Measurements from ENCODE around the gene PPFIBP2.
"Not testable (repeated sequence)": the region's sequence is repeated elsewhere in the genome, so short reads cannot be mapped to it uniquely, and the experiment has no call there.

The PPFIBP2 gene

GRCh38 chr11:7636350-7636749 lies 122.6 kb downstream of the PPFIBP2 start:
- DNase-seq (ENCODE audit: low read depth) = no peak

DNA sequence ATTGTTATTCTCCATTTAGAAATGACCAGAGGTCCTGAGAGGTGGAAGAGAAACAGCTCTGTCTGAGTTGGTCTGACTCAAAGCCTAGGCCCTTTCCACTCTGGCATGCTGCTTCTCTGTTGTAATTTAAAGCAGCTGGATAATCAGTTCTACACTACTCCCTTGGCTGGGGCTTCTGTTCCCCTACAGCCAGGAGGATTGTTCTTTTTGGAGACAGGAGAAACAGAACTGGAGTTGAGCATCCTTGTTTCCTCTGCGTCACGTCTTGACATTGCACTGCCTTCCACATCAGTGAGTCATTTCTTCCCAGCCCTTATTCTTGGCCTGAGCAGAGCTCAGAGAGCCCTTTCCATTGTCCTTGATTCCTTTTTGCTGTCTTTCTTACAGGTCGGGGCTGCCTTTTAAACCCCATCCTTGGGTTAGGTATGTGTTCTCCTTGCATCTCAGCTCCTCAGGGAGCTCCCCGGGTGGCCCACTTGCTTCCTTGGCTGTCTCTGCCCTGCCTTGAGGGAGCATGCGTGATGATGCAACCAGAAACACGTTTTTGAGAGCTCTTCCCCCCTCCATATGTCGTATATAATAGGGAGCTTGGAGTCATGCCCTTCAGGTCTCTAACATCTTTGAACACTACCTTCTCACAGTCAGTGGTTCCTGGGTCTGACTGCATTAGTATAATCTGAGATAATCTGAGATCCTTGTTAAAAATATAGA lies 123.8 kb downstream of the PPFIBP2 start:
- no peak for DNase-seq (ENCODE audit: low read depth)

DNA sequence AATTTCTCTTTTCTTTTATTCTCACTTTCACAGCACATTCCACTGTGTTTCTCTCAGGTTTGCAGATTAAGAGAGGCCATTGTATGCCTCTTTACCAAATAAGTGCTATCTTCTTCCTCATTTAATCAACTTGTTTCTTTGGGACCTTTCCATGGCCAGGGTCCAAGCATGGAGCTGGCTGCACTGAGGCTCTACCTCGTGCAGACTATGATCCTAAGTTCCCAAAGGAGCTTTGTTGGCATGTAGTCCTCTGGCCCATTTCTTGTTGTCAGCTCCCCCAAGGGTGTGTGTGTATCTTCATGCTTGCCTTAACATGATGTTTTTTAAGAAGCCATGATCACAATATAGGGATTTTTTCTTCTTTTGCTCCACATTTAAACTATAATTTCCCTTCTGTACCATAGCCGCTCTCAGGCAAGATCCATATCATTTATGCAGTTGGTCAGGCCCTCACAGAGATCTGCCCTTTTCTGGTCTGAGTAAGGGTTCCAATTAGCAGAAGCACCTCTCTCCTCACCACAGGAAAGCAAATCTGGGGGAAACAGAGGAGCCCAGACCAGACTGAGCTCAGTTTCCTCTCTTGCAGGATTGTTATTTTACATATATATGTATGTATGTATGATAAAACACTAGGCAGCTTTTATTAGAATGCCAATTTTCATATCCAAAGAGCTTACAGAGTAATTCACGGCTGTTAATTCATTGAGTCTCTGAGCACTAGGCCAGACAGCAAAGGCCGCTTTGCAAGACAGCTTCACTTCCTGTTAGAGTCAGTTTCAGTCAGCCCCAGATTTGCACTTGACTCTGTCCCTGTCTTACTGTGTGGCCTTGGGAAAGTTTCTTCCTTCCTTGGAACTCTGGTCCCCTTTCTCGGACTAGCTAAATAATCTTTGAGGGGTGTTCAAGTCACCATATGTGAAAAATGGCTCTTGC lies 125.2 kb downstream of the PPFIBP2 start:
- DNase-seq (ENCODE audit: low read depth) = no peak

DNA sequence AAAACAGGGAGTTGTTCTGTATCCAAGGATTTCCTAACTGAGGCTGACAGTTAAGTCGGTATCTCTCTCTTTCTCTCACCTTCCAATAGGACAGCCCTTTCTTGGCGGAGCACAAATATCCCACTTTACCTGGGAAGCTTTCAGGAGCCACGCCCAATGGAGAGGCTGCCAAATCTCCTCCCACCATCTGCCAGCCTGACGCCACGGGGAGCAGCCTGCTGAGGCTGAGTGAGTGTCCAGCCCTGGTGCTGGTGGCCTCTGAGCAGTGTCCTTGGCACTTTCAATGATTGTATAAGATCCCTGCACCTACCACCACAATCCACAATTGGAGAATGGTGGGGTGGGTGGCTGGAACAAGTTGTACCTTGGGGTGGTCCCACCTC lies 125.8 kb downstream of the PPFIBP2 start:
- no peak for DNase-seq (ENCODE audit: low read depth)

- no peak for DNase-seq (ENCODE audit: low read depth)
Measured at GRCh38 chr11:7640816-7641215, 127.0 kb downstream of the PPFIBP2 start.

DNA sequence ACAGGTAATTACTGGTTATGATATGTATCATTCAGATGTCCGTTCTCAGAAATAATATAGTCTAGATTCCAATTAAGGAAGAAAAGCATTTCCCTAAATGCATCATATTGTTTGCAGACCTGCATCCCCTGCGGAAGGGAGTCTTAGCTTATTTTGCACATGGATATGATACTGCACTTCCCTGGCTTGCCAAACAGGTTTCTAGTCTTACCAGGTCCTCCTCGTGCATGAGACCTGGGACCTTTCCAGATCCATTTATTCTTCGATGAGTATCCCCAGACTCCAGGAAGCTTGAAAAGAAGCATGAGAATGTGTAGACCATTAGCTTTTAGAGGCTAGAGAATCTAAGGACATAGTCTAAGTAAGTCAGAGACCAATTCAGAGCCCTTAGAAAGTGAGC lies 128.9 kb downstream of the PPFIBP2 start:
- DNase-seq (ENCODE audit: low read depth) = no peak

DNA sequence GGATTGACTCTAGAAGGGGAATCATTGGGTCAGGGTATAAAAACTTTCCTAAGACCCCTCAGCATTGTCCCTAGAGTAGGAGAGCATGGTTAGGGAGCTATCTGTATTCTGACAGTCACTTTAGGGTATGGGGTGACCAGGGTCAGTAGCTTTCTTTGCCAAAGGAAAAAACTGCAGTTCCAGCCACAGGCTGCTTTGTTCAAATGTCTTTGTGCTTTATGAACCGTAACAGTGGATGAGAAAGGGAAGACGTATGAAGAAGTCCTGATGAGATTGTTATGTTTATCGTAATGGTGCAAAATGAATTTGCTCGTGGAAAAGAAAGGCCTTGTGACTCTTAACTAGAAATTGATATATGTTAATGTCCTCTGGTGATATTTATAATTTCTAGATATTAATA lies 129.5 kb downstream of the PPFIBP2 start:
- DNase-seq (ENCODE audit: low read depth) = no peak

GRCh38 chr11:7645206-7645605 lies 131.4 kb downstream of the PPFIBP2 start:
- no peak for DNase-seq (ENCODE audit: low read depth)

- no peak for DNase-seq (ENCODE audit: low read depth)
Measured at GRCh38 chr11:7646866-7647265, 133.1 kb downstream of the PPFIBP2 start.

GRCh38 chr11:7648264-7648663 lies 134.5 kb downstream of the PPFIBP2 start:
- no peak for DNase-seq (ENCODE audit: low read depth)

DNA sequence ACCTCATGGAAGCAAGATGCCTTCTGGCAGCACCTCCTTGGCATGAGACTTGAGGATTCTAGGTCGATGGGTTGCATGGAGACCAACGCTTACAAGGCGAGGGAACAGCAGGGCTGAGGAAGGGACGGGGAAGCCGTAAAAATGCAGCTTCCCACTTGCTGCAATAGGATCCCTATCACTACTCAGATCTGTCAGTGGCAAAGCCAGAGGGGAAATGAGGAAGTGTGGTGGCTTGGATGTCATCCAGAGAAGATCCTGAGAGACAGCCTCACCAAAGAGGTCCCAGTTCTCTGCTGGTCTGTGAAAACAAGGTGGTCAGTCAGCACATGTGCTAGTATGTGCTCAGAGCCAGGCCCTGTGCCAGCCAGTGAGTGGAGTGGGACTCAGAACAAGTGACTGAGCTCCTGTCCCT lies 137.3 kb downstream of the PPFIBP2 start:
- no peak for DNase-seq (ENCODE audit: low read depth)

DNA sequence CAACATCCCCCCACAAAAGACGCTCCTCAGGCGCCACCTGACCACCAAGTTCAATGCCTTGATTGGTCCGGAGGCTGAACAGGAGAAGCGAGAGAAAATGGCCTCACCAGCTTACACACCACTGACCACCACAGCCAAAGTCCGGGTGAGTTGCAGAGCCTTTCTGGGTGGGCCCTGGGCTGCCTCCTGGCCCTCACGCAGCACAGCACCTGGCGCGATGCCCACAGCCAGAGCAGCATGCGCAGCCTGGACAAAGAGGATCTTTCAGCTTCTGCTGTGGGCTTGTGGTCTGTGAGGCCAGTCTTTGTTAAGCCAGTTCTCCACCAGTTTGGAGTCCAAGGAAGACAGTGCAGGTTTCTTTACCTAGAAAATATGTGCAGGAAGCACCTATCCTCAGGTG lies 137.9 kb downstream of the PPFIBP2 start:
- DNase-seq (ENCODE audit: low read depth) = no peak

GRCh38 chr11:7654195-7654705 lies 140.5 kb downstream of the PPFIBP2 start:
- DNase-seq (ENCODE audit: low read depth) = no peak

DNA sequence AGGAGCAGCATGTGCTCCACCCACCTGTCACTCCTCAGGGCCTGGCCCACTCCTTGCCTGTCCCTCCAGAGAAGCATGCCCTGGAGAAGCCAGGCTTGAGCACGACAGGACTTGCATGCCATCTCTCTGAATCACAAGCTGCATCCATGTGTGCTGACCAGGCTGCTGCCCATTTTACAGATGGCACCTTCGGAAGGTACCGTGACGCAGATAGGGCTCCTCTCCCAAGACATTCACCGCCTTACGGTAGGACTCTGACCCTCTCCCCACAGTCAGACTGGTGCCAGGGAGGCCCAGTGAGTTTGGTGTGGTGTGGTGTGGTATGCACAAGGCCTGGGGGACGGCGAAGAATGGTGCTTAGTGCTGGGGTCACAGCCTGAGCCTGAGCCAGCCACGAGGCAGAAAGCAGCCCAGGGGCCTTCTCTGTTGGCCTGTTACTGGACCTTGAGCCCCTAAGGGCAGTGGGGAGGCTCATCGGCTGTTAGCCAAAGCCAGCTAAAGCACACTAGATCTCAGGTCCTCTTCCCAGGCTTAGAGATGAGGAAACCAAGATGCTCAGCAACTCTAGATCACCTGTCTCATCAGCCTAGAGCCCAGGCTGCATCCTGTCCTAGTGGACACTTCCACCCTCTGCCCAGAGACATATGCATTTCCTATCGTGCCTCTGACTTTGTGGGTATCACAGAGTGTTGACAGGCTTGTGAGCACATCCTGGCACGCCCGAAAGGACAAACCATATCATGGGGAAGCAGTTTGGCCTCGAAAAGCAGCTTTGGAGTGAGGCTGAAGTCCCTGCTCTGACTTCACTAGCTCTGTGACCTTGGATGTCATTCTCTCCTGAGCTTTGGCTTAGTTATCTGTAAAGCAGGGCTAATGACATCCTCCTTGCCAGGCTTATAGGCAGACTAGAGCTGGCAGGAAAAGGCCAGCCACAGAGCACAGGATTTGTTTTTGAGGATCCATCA lies 141.7 kb downstream of the PPFIBP2 start:
- no peak for DNase-seq (ENCODE audit: low read depth)

DNA sequence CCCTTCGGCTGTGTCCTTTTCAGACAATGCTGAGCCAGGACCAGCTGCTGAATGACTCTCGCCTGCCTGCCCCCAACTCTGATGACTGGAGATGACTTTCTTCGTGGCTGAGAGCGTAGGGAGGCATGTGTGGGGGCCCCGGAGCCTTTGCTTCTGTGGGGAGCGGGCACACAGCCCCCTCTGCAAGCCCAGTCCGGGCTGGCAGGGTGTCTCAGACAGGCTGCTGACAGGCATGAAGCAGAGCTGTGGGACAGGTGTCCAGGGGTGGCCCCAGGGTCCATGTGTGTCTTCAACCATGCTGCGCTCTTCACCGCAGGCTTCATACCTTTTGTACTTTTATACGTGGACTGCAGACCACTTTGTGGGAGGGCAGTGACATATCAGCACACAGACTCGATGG lies 142.9 kb downstream of the PPFIBP2 start:
- DNase-seq (ENCODE audit: low read depth) = no peak

GRCh38 chr11:7657306-7658025 lies 143.7 kb downstream of the PPFIBP2 start:
- DNase-seq (ENCODE audit: low read depth) = no peak

DNA sequence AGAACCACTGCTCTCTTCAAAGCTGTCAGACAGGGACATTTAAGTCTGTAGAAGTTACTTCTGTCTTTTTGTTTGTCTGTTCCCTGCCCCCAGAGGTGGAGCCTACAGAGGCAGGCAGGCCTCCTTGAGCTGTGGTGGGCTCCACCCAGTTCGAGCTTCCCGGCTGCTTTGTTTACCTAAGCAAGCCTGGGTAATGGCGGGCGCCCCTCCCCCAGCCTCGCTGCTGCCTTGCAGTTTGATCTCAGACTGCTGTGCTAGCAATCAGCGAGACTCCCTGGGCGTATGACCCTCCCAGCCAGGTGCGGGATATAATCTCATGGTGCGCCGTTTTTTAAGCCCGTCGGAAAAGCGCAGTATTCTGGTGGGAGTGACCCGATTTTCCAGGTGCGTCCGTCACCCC lies 149.7 kb downstream of the PPFIBP2 start:
- not testable (repeated sequence) for DNase-seq (ENCODE audit: low read depth)

DNA sequence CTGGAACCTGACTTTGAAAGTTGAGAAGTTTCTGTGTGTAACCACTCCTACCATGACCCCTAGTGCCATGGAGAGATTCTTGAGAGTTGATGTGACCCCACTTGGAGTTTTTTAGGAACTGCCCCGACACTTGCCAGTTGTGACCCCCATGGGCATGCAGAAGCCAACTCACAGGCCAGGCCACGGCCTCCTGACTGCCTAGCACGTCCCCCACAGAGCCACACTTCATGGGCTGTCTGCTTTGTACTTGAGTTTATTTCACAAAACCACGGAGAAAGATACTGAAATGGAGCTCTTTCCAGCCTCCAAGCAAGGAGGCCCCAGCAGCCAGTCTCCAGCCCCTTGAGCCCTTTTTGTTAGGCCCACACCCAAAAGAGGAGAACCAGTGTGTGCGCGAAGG lies 151.1 kb downstream of the PPFIBP2 start:
- DNase-seq (ENCODE audit: low read depth) = no peak

DNA sequence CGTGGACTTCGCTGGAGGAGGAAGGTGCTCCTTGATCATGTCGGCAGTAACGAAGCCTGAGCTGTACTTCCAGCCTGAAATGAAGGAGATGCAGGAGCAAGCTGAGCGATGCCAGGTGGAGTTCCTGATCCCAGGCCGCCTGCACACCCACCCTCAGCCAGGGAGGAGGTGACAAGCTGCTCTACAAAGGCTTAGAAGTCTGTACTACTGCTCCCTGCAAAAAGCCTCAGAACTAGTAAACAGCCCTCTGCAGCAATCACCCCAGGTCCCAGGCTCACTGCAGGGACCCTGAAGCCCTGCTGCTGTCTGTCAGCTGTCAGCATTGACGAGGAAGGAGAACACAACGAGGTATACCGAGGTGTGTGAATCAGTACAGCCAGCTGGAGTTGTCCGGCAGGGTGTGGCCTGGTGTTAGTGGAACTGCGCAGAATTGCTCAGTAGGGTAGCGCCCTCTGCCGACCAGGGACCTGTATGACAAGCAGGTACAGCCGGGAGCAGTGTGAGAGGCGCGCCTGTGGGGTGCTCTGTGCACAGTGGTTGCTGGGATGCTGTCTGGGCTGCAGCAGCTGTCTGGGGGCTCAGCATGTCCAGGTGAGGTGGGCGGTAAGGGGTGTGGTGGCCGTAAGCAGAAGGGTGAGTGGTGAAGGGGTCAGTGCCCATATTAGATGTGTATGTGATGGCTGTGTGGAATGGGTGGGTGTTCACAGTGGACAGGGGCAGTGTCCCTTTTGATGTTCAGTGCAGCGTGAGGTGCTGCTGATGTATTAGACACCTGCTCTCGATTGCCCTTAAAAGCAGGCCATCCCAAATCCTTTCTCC lies 151.9 kb downstream of the PPFIBP2 start:
- peak; percentile 12 for DNase-seq (ENCODE audit: low read depth)

DNA sequence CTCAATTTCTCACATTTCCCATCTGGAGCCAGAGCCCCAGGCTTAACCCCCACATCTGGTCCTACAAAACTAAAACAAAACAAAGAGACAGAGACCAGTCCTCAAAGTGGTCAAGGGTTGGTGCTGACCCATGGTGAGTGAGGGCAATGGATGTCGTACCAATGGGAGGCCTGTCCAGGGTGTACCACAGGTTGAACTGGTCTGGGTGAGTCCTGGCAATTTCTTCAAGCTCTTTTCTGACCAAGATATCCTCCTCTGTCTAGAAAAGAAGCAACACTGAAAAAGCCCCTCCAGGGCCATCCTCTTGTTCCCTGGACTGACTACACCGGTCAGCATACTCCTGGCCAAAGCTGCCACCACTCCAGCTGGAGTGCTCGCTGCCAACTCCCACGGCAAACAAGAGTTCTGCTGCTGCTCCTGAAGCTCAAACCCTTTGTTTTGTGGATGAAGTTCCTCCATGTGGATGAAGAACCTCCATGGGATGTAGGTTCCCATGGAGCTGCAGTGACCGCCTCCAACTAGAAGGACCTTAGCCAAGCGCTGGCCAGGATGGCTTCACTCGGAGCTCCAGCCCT lies 152.6 kb downstream of the PPFIBP2 start:
- DNase-seq (ENCODE audit: low read depth) = no peak
